HepG2 (cell line): ENCODE data around the gene CCDC121. TPM values are rescaled to one million over a fixed set of nuclear protein-coding genes. Genes with fewer than 3 reads are reported as not detected.

Source experiments
- ATF6 ChIP-seq: sonication (generic); formaldehyde crosslinking; conservative IDR thresholded peaks from 2 replicates; pipeline ENCODE4 v1.4.0; 2020; ENCODE audit warnings: missing genetic modification reagents
- GATAD2A ChIP-seq: IDR thresholded peaks from 2 replicates; pipeline ENCODE4 v1.6.1; 2016
- GMEB2 ChIP-seq: IDR thresholded peaks from 2 replicates; pipeline ENCODE4 v1.6.1; 2016; ENCODE audit warnings: missing biosample characterization, missing genetic modification reagents, low read depth
- JDP2 ChIP-seq: sonication (generic); formaldehyde crosslinking; IDR thresholded peaks from 2 replicates; pipeline ENCODE4 v1.8.1; 2022; ENCODE audit warnings: missing genetic modification reagents, borderline replicate concordance
- SAFB2 ChIP-seq: sonication (generic); formaldehyde crosslinking; IDR thresholded peaks from 2 replicates; pipeline ENCODE4 v1.5.1; 2020; ENCODE audit warnings: missing genetic modification reagents, low read depth, mild to moderate bottlenecking, borderline replicate concordance
- SNAPC4 ChIP-seq: sonication (generic); formaldehyde crosslinking; IDR thresholded peaks from 2 replicates; pipeline ENCODE4 v1.4.0; 2020; ENCODE audit warnings: mild to moderate bottlenecking, missing genetic modification reagents
- THAP8 ChIP-seq: sonication (generic); formaldehyde crosslinking; IDR thresholded peaks from 2 replicates; pipeline ENCODE4 v1.5.1; 2020; ENCODE audit warnings: missing genetic modification reagents, mild to moderate bottlenecking, borderline replicate concordance
- ZBTB1 ChIP-seq: sonication (generic); formaldehyde crosslinking; IDR thresholded peaks from 2 replicates; pipeline ENCODE4 v1.4.0; 2020; ENCODE audit warnings: missing genetic modification reagents, borderline replicate concordance
- ZBTB39 ChIP-seq: sonication (generic); formaldehyde crosslinking; IDR thresholded peaks from 2 replicates; pipeline ENCODE4 v1.5.0; 2020; ENCODE audit warnings: missing genetic modification reagents
- ZNF317 ChIP-seq: sonication (generic); formaldehyde crosslinking; IDR thresholded peaks from 2 replicates; pipeline ENCODE4 v1.5.0; 2020; ENCODE audit warnings: mild to moderate bottlenecking, missing genetic modification reagents
- ZNF556 ChIP-seq: sonication (generic); formaldehyde crosslinking; IDR thresholded peaks from 2 replicates; pipeline ENCODE4 v1.4.0; 2020; ENCODE audit warnings: mild to moderate bottlenecking, missing genetic modification reagents, borderline replicate concordance
- ZNF597 ChIP-seq: sonication (generic); formaldehyde crosslinking; IDR thresholded peaks from 2 replicates; pipeline ENCODE4 v1.5.0; 2020; ENCODE audit warnings: missing genetic modification reagents
- polyA plus RNA-seq, 8 experiments: library from polyadenylated mRNA; depleted of rRNA in 3 of 8; stranded (reverse) in 7 of 8; unstranded in 1 of 8; fragments of >200 nt; fragmentation: Illumina TruSeq in 4 of 8; extraction: Trizol in 4 of 8; gene quantifications; 2 replicates each; pipeline versions ENCODE4 v1.2.1 to v1.2.3, GENCODE V29; 2011 to 2016; ENCODE audit warnings: low read depth in 4 of 8, missing spikeins in 1 of 8, mixed read lengths in 1 of 8; ENCODE audit not compliant: insufficient read depth in 1 of 8
- total RNA-seq, 5 experiments: library from RNA; depleted of rRNA; stranded (reverse); fragments of >200 nt; fragmentation: Illumina TruSeq; extraction: Trizol; gene quantifications; 2 replicates each; pipeline ENCODE4 v1.2.3, GENCODE V29; 2016; ENCODE audit warnings: low read depth in 1 of 5

The CCDC121 gene
- total and polyA plus RNA-seq, 2 of the 13 experiments (the other 11 are each of a cell fraction or from before 2014, with no cell fraction given), result 1.9 to 3.0 TPM

GRCh38 chr2:27628767-27629709 is at the start of gene CCDC121, which contains the start of gene GPN1 (continued):
- no peak; the same call in 1 of the 2 replicates for TF ChIP-seq ATF6 (CRISPR knock-in tag)
- TF ChIP-seq SNAPC4 (CRISPR knock-in tag), result no peak
- TF ChIP-seq ZNF556 (CRISPR knock-in tag), result peak; percentile 84; the same call in 1 of the 2 replicates
- no peak for TF ChIP-seq JDP2 (CRISPR knock-in tag)
- TF ChIP-seq GMEB2, result no peak
- TF ChIP-seq SAFB2 (CRISPR knock-in tag), result no peak
- no peak for TF ChIP-seq ZBTB39 (CRISPR knock-in tag)
- 0 out of 2 replicates have a peak, but pooled peaks have one; percentile 61 for TF ChIP-seq THAP8 (CRISPR knock-in tag)
- TF ChIP-seq ZNF317 (CRISPR knock-in tag), result no peak
- TF ChIP-seq ZBTB1 (CRISPR knock-in tag), result no peak
- TF ChIP-seq GATAD2A (CRISPR knock-in tag), result peak; percentile 54; the same call in 1 of the 2 replicates
- TF ChIP-seq ZNF597 (CRISPR knock-in tag), result no peak
